Liver (tissue), 9 donors: Measurements from ENCODE around the gene LRRC8A. TPM values are rescaled to one million over a fixed set of nuclear protein-coding genes. Genes with fewer than 3 reads are reported as not detected.
A peak's percentile ranks its signal among the peaks of the same experiment; 100 is the strongest.

Experiments used
- DNase-seq: peaks from one replicate; pipeline ENCODE4 v3.0.0-alpha.2; 2017; ENCODE audit warnings: low spot score
- H3K27ac ChIP-seq, 2 donors: one replicate each; pipeline ENCODE4 v1.7.0; 2013; ENCODE audit warnings: inconsistent platforms in 2 of 2, low read length in 2 of 2, control low read depth in 1 of 2, low read depth in 1 of 2, mild to moderate bottlenecking in 1 of 2
- H3K27me3 ChIP-seq, 4 donors: one replicate each; pipeline versions ENCODE4 v1.6.1 to v1.7.0; 2013; ENCODE audit warnings: low read length in 3 of 4, inconsistent platforms in 1 of 4, mild to moderate bottlenecking in 1 of 4, moderate library complexity in 1 of 4; ENCODE audit not compliant: control insufficient read depth in 4 of 4, insufficient read depth in 4 of 4
- H3K36me3 ChIP-seq, 4 donors: one replicate each; pipeline versions ENCODE4 v1.6.1 to v1.7.0; 2013; ENCODE audit warnings: low read length in 3 of 4, mild to moderate bottlenecking in 3 of 4, low read depth in 1 of 4, moderate library complexity in 1 of 4; ENCODE audit not compliant: control insufficient read depth in 4 of 4, insufficient read depth in 3 of 4
- H3K4me1 ChIP-seq, 4 donors: one replicate each; pipeline versions ENCODE4 v1.6.1 to v1.7.0; 2013; ENCODE audit warnings: low read length in 3 of 4, mild to moderate bottlenecking in 3 of 4, moderate library complexity in 1 of 4; ENCODE audit not compliant: control insufficient read depth in 4 of 4, insufficient read depth in 4 of 4
- H3K4me3 ChIP-seq, 3 donors: one replicate each; pipeline versions ENCODE4 v1.6.1 to v1.7.0; 2013; ENCODE audit warnings: low read length in 3 of 3, control low read depth in 1 of 3, low read depth in 1 of 3, mild to moderate bottlenecking in 1 of 3
- H3K9ac ChIP-seq, 2 donors: one replicate each; pipeline ENCODE4 v1.7.0; 2013; ENCODE audit warnings: low read length in 2 of 2, mild to moderate bottlenecking in 2 of 2, moderate library complexity in 2 of 2, control low read depth in 1 of 2, low read depth in 1 of 2
- H3K9me3 ChIP-seq, 4 donors: one replicate each; pipeline versions ENCODE4 v1.6.1 to v1.7.0; 2013; ENCODE audit warnings: low read length in 3 of 4; ENCODE audit not compliant: control insufficient read depth in 4 of 4
- ATF3 ChIP-seq: IDR thresholded peaks from 2 replicates; pipeline ENCODE4 v1.6.1; 2016; ENCODE audit warnings: antibody characterized with exemption
- CTCF ChIP-seq: fragments of 150-350 bp; IDR thresholded peaks from 2 replicates; pipeline ENCODE4 v1.5.1; 2017; ENCODE audit warnings: improper control_type of control experiment, low read depth, low read length; ENCODE audit not compliant: missing input control
- EGR1 ChIP-seq, 2 donors: IDR thresholded peaks; 2 replicates each; pipeline ENCODE4 v1.6.1; 2016 to 2018; ENCODE audit warnings: antibody characterized with exemption in 2 of 2, low read depth in 2 of 2
- FOXA1 ChIP-seq: IDR thresholded peaks from 2 replicates; pipeline ENCODE4 v1.6.1; 2016; ENCODE audit warnings: antibody characterized with exemption
- FOXA2 ChIP-seq: IDR thresholded peaks from 2 replicates; pipeline ENCODE4 v1.6.1; 2016; ENCODE audit warnings: antibody characterized with exemption
- GABPA ChIP-seq, 2 donors: IDR thresholded peaks in 1 of 2; conservative IDR thresholded peaks in 1 of 2; 2 replicates each; pipeline ENCODE4 v1.6.1; 2016; ENCODE audit warnings: antibody characterized with exemption in 2 of 2, mild to moderate bottlenecking in 1 of 2, moderate library complexity in 1 of 2
- HNF4A ChIP-seq, 2 donors: conservative IDR thresholded peaks; 2 replicates each; pipeline ENCODE4 v1.6.1; 2016; ENCODE audit warnings: antibody characterized with exemption in 2 of 2, mild to moderate bottlenecking in 2 of 2
- HNF4G ChIP-seq: IDR thresholded peaks from 2 replicates; pipeline ENCODE4 v1.6.1; 2016; ENCODE audit warnings: antibody characterized with exemption
- JUND ChIP-seq, 2 donors: IDR thresholded peaks; 2 replicates each; pipeline ENCODE4 v1.6.1; 2016; ENCODE audit warnings: antibody characterized with exemption in 2 of 2
- MAX ChIP-seq: IDR thresholded peaks from 2 replicates; pipeline ENCODE4 v1.6.1; 2016; ENCODE audit warnings: antibody characterized with exemption
- NR2F2 ChIP-seq: IDR thresholded peaks from 2 replicates; pipeline ENCODE4 v1.6.1; 2016; ENCODE audit warnings: antibody characterized with exemption
- RAD21 ChIP-seq, 2 donors: IDR thresholded peaks; 2 replicates each; pipeline ENCODE4 v1.6.1; 2016; ENCODE audit warnings: antibody characterized with exemption in 2 of 2, mild to moderate bottlenecking in 2 of 2
- REST ChIP-seq: IDR thresholded peaks from 2 replicates; pipeline ENCODE4 v1.6.1; 2016; ENCODE audit warnings: antibody characterized with exemption, mild to moderate bottlenecking
- RXRA ChIP-seq, 2 donors: IDR thresholded peaks; 2 replicates each; pipeline ENCODE4 v1.6.1; 2017 to 2018; ENCODE audit warnings: antibody characterized with exemption in 2 of 2, mild to moderate bottlenecking in 1 of 2
- SP1 ChIP-seq: IDR thresholded peaks from 2 replicates; pipeline ENCODE4 v1.6.1; 2018; ENCODE audit warnings: antibody characterized with exemption, mild to moderate bottlenecking
- TAF1 ChIP-seq: conservative IDR thresholded peaks from 2 replicates; pipeline ENCODE4 v1.6.1; 2016; ENCODE audit warnings: antibody characterized with exemption, mild to moderate bottlenecking
- YY1 ChIP-seq: IDR thresholded peaks from 2 replicates; pipeline ENCODE4 v1.6.1; 2016; ENCODE audit warnings: antibody characterized with exemption, mild to moderate bottlenecking
- ZBTB33 ChIP-seq: IDR thresholded peaks from 2 replicates; pipeline ENCODE4 v1.6.1; 2016; ENCODE audit warnings: antibody characterized with exemption
- WGBS: extraction: QIAGEN DNeasy Blood & Tissue Kit; methylation state at CpG from one replicate; pipeline ENCODE4 v1.1.7; 2013; 5-methylcytosine and 5-hydroxymethylcytosine counted together
- polyA plus RNA-seq, 2 donors: library from polyadenylated mRNA; stranded (reverse) in 1 of 2; unstranded in 1 of 2; fragments of 200-250 nt in 1 of 2; fragments of >200 nt in 1 of 2; fragmentation: Nextera tagmentation in 1 of 2; extraction: Ambion mirVana in 1 of 2; gene quantifications; one replicate each; pipeline versions ENCODE4 v1.2.1 to v1.2.3, GENCODE V29; 2013 to 2015
- total RNA-seq, 2 donors: library from RNA; depleted of rRNA; stranded (reverse); fragments of >200 nt; gene quantifications; one replicate each; pipeline ENCODE4 v1.2.3, GENCODE V29; 2014
- donor health status: healthy.
- donor health status: healthy.
- donor health status: healthy.
- donor health status: healthy.
- donor health status: healthy.

LRRC8A gene
- total and polyA plus RNA-seq, 4 donors = 14.6 to 22.8 (median 17.9) TPM

- no peak for DNase-seq
- Histone ChIP-seq H3K36me3 (peaks cover 2 to 17% (median 6%) of the 10 kb centered on the region in 4 donors), H3K27ac (no peak overlapping the region), H3K27me3 (no peaks in the 10 kb centered on the region), H3K9ac (no peak overlapping the region), H3K4me1 (peaks cover 6 to 21% (median 16%) of the 10 kb centered on the region in 4 donors), H3K9me3 (no peaks in the 10 kb centered on the region), H3K4me3 (no peak overlapping the region)
- 97% methylated on average over 19 of the region's 19 CpGs for WGBS
- no peak for TF ChIP-seq ZBTB33
- no peak for TF ChIP-seq RAD21 (IDR thresholded peaks at IDR 0.05)
- TF ChIP-seq RXRA (IDR thresholded peaks at IDR 0.05) = no peak
- TF ChIP-seq FOXA2 = no peak
- TF ChIP-seq MAX = no peak
- TF ChIP-seq NR2F2 = no peak
- TF ChIP-seq JUND (IDR thresholded peaks at IDR 0.05) = no peak
- TF ChIP-seq HNF4A (conservative IDR thresholded peaks at IDR 0.05) = no peak
Observed at GRCh38 chr9:128945798-128946501, 64.0 kb downstream of the LRRC8A start.

- peak overlapping the region; percentile 33 to 53 for H3K9ac ChIP-seq
- no peaks in the 10 kb centered on the region for H3K9me3 ChIP-seq
- H3K4me1 ChIP-seq = peaks cover 6 to 21% (median 15%) of the 10 kb centered on the region in 4 donors
- H3K36me3 ChIP-seq = peaks cover 0 to 10% (median 6%) of the 10 kb centered on the region in 4 donors
- no peaks in the 10 kb centered on the region for H3K27me3 ChIP-seq
- WGBS = 25% methylated on average over 30 of the region's 30 CpGs
- peak overlapping the region; percentile 90 to 91 for H3K27ac ChIP-seq
- peak overlapping the region; percentile 61 to 78 (median 74) for H3K4me3 ChIP-seq
- no peak for DNase-seq
- TF ChIP-seq HNF4G (no peak), EGR1 (IDR thresholded peaks at IDR 0.05; ENCODE audit: low read depth in 2 of 2) (no peak), MAX (no peak), YY1 (no peak), FOXA1 (no peak), RXRA (IDR thresholded peaks at IDR 0.05) (no peak), GABPA (IDR thresholded peaks at IDR 0.05 in 1 of 2, conservative IDR thresholded peaks at IDR 0.05 in 1 of 2) (no peak), JUND (IDR thresholded peaks at IDR 0.05) (no peak), NR2F2 (no peak), FOXA2 (no peak), HNF4A (conservative IDR thresholded peaks at IDR 0.05) (no peak), ATF3 (no peak), TAF1 (no peak), REST (no peak), CTCF (no peak), ZBTB33 (no peak), RAD21 (IDR thresholded peaks at IDR 0.05) (no peak), SP1 (no peak)
Observed at GRCh38 chr9:128946571-128947276, 64.8 kb downstream of the LRRC8A start.
